SH-SY5Y (cell line): ENCODE data around the gene FAM162A.

Experiments used
- GATA2 ChIP-seq: IDR thresholded peaks from 2 replicates; pipeline ENCODE4 v1.6.1; 2011; ENCODE audit warnings: mild to moderate bottlenecking, low read depth, low read length
- GATA3 ChIP-seq: IDR thresholded peaks from 2 replicates; pipeline ENCODE4 v1.6.1; 2011; ENCODE audit warnings: low read depth, mild to moderate bottlenecking, low read length, moderate library complexity

DNA sequence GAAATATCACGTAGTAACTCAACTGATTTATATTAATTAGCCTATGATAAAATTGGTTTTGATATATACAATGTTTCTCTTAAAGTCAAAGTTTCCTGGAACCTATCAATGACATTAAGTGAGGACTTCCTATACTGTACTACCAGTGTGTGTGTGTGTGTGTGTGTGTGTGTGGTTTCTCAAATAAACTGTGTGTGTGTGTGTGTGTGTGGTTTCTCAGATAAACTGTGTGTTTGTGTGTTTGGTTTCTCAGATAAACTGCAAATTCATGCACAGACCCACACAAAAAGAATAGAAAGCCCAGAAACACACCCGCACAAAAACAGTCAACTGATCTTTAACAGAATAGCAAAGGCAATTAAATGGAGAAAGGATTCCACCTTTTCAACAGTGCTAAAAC lies 46.4 kb downstream of the FAM162A start:
- TF ChIP-seq GATA2 (no peak), GATA3 (no peak)
